ENCODE measurements around the gene OR51F2. TPM values are rescaled to one million over a fixed set of nuclear protein-coding genes. Genes with fewer than 3 reads are reported as not detected.
"Not testable (repeated sequence)": the region's sequence is repeated elsewhere in the genome, so short reads cannot be mapped to it uniquely, and the experiment has no call there.

OR51F2 gene, protein sequence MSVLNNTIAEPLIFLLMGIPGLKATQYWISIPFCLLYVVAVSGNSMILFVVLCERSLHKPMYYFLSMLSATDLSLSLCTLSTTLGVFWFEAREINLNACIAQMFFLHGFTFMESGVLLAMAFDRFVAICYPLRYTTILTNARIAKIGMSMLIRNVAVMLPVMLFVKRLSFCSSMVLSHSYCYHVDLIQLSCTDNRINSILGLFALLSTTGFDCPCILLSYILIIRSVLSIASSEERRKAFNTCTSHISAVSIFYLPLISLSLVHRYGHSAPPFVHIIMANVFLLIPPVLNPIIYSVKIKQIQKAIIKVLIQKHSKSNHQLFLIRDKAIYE
- not detected for total RNA-seq (ENCODE audit: unreplicated experiment)
- long read RNA-seq = 0 reads

DNA sequence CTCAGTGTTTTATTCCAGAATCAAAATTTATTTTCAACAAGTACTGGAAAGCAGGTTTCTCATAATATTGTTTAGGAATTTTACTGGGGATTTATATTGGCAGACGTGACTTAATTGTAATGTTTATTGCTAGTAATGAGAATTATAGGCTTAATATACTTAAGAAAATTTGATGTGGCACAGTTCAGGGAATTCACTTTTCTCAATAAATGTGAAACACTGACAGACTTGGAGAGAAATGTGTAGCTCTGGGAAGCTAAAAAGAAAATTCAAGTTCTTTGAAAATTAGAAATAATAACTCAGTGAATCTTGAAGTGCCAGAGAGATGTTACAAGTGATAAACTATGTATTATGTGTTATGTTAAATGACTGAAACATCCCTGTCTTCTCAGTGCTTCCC, at the start of gene OR51F2:
OR51F2 (plus strand) TSS at position 301 of the 400 bp plus-strand sequence. CDS start 101 bp downstream, outside the sequence.
- Mint-ChIP-seq H3K4me3 (ENCODE audit: unreplicated experiment) (no peak within 1 kb of the TSS), H3K27me3 (ENCODE audit: unreplicated experiment) (peaks cover 3% of the 10 kb centered on the region), H3K9me3 (ENCODE audit: unreplicated experiment) (no peaks in the 10 kb centered on the region), H3K27ac (ENCODE audit: unreplicated experiment) (no peak within 1 kb of the TSS), H3K36me3 (ENCODE audit: unreplicated experiment) (no peaks in the 10 kb centered on the region), H3K4me1 (ENCODE audit: low read depth, unreplicated experiment) (no peaks in the 10 kb centered on the region)
- DNase-seq = no peak
- TF ChIP-seq, protein P1, sequence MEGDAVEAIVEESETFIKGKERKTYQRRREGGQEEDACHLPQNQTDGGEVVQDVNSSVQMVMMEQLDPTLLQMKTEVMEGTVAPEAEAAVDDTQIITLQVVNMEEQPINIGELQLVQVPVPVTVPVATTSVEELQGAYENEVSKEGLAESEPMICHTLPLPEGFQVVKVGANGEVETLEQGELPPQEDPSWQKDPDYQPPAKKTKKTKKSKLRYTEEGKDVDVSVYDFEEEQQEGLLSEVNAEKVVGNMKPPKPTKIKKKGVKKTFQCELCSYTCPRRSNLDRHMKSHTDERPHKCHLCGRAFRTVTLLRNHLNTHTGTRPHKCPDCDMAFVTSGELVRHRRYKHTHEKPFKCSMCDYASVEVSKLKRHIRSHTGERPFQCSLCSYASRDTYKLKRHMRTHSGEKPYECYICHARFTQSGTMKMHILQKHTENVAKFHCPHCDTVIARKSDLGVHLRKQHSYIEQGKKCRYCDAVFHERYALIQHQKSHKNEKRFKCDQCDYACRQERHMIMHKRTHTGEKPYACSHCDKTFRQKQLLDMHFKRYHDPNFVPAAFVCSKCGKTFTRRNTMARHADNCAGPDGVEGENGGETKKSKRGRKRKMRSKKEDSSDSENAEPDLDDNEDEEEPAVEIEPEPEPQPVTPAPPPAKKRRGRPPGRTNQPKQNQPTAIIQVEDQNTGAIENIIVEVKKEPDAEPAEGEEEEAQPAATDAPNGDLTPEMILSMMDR (IDR thresholded peaks at IDR 0.05; ENCODE audit: partially characterized antibody, unreplicated experiment) = no peak

DNA sequence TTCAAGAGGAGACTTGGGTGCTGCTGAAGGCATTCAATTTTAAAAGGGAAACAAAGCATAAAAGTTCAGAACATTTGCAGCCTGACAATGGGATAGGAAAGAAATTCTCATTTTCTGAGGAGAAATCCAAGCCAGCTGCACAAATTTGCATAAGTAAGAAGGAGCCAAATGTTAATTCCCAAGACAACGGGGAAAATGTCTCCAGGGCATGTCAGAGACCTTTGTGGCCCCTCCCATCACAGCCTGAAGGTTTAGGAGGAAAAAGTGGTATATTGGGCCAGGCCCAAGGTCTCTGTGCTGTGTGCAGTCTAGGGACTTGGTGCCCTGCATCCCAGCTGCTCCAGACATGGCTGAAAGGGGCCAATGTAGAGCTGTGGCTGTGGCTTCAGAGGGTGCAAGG, 38.7 kb upstream of the OR51F2 start:
- Mint-ChIP-seq H3K27ac (ENCODE audit: unreplicated experiment) (no peak overlapping the region), H3K4me1 (ENCODE audit: low read depth, unreplicated experiment) (no peaks in the 10 kb centered on the region), H3K4me3 (ENCODE audit: unreplicated experiment) (no peak overlapping the region), H3K9me3 (ENCODE audit: unreplicated experiment) (peaks cover 6% of the 10 kb centered on the region), H3K36me3 (ENCODE audit: unreplicated experiment) (peaks cover 10% of the 10 kb centered on the region), H3K27me3 (ENCODE audit: unreplicated experiment) (peaks cover 2% of the 10 kb centered on the region)
- TF ChIP-seq, protein P1 (IDR thresholded peaks at IDR 0.05; ENCODE audit: partially characterized antibody, unreplicated experiment) = no peak
- DNase-seq = no peak

DNA sequence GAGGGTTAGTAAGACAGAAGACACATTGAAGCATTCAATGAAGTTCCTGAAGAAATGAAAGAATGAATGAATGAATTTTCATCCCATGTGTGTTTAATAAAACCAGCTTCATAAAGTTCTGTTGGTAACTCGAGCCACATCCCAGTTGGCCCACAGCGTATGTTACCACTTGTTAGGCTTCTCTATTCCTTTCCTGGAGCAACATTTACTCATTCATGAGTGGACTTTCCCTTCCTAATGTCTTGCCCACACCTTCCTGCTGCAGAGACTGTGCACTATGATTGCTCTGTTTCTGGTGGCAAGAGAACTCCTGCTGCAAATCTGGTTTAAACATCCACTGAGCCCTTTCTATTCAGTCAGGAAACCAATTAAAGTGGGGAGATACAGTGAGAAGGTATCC, 23.9 kb upstream of the OR51F2 start:
- no peaks in the 10 kb centered on the region for H3K27me3 Mint-ChIP-seq (ENCODE audit: unreplicated experiment)
- no peak overlapping the region for H3K27ac Mint-ChIP-seq (ENCODE audit: unreplicated experiment)
- TF ChIP-seq, protein P1 (IDR thresholded peaks at IDR 0.05; ENCODE audit: partially characterized antibody, unreplicated experiment) = no peak
- H3K9me3 Mint-ChIP-seq (ENCODE audit: unreplicated experiment) = no peaks in the 10 kb centered on the region
- H3K4me3 Mint-ChIP-seq (ENCODE audit: unreplicated experiment) = no peak overlapping the region
- no peak for DNase-seq
- no peaks in the 10 kb centered on the region for H3K36me3 Mint-ChIP-seq (ENCODE audit: unreplicated experiment)
- no peaks in the 10 kb centered on the region for H3K4me1 Mint-ChIP-seq (ENCODE audit: low read depth, unreplicated experiment)

DNA sequence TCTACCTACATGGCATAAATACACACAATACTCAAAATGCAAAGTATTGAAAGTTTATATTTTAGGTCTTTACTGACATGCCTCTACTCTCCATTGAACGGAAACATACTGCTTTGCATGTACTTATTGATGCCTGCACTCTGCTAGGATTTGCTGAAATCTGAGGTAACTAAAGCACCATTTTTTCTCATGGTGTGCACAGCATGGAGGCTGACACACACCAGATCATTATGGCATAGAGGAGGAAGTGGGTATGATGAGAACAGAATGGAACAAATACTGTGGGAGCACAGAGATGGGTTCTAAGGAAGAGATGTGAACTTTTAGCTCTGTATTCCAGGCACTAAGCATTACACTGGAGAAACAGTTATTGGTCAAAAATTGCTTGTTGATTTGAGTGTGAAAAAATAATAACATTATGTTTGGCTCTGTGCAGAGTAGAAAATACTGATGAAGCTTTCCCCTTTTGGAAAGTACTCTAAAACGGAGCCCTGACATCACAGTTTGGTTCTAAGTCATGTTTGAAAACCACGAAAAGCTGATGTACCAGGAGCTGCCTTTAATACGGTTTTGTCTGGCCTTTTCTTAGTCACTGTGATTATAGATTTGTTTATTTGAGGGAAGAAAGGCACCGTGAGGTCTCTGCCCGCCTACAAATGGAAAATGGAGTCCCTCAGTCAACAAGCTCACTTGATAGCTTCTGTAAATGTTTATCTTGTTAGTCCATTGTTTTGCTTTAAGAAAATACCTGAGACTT, 22.5 kb upstream of the OR51F2 start:
- Mint-ChIP-seq H3K4me3 (ENCODE audit: unreplicated experiment) (no peak overlapping the region), H3K4me1 (ENCODE audit: low read depth, unreplicated experiment) (no peaks in the 10 kb centered on the region), H3K9me3 (ENCODE audit: unreplicated experiment) (no peaks in the 10 kb centered on the region), H3K27ac (ENCODE audit: unreplicated experiment) (no peak overlapping the region), H3K36me3 (ENCODE audit: unreplicated experiment) (no peaks in the 10 kb centered on the region), H3K27me3 (ENCODE audit: unreplicated experiment) (no peaks in the 10 kb centered on the region)
- TF ChIP-seq, protein P1 (IDR thresholded peaks at IDR 0.05; ENCODE audit: partially characterized antibody, unreplicated experiment) = no peak
- DNase-seq = no peak

DNA sequence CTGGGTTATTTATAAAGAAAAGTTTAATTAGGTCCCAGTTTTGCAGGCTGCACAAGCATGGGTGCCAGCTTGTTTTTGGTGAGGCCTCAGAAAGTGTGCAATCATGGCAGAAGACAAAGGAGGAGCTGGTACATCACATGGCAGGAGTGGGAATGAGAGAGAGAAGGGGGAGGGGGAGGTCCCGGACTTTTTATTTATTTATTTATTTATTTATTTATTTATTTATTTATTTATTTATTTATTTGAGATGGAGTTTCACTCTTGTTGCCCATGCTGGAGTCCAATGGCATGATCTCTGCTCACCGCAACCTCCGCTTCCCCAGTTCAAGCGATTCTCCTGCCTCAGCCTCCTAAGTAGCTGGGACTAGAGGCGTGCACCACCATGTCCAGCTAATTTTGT, 19.8 kb upstream of the OR51F2 start:
- not testable (repeated sequence) for H3K27me3 Mint-ChIP-seq (ENCODE audit: unreplicated experiment); H3K4me3 Mint-ChIP-seq (ENCODE audit: unreplicated experiment); H3K36me3 Mint-ChIP-seq (ENCODE audit: unreplicated experiment); H3K4me1 Mint-ChIP-seq (ENCODE audit: low read depth, unreplicated experiment); H3K9me3 Mint-ChIP-seq (ENCODE audit: unreplicated experiment); DNase-seq; H3K27ac Mint-ChIP-seq (ENCODE audit: unreplicated experiment)
